Colonic mucosa (tissue), 4 donors: ENCODE data around the gene KCNK10. TPM values are rescaled to one million over a fixed set of nuclear protein-coding genes. Genes with fewer than 3 reads are reported as not detected.
"Not testable (repeated sequence)": the region's sequence is repeated elsewhere in the genome, so short reads cannot be mapped to it uniquely, and the experiment has no call there.

Experiments used
- DNase-seq: peaks from one replicate; pipeline ENCODE4 v3.0.0-alpha.2; 2020
- H3K27ac ChIP-seq: fragments of 200-600 bp; one replicate; pipeline ENCODE4 v1.8.0; 2021
- H3K27me3 ChIP-seq: fragments of 200-600 bp; one replicate; pipeline ENCODE4 v1.8.0; 2021
- H3K36me3 ChIP-seq: fragments of 200-600 bp; one replicate; pipeline ENCODE4 v1.8.0; 2021
- H3K4me1 ChIP-seq: fragments of 200-600 bp; one replicate; pipeline ENCODE4 v1.8.0; 2021; ENCODE audit warnings: mild to moderate bottlenecking
- H3K4me3 ChIP-seq: fragments of 200-600 bp; one replicate; pipeline ENCODE4 v1.8.0; 2021
- H3K9ac ChIP-seq, 2 donors: one replicate each; pipeline ENCODE4 v1.7.0; 2013; ENCODE audit warnings: control low read depth in 2 of 2, low read depth in 2 of 2, low read length in 2 of 2
- H3K9me3 ChIP-seq: fragments of 200-600 bp; one replicate; pipeline ENCODE4 v1.8.0; 2021
- intact Hi-C: fragments of 100-400 bp; cut with DNase I; formaldehyde crosslinking; loops from one replicate; pipeline ENCODE4 v1.14.1; 2022
- total RNA-seq, 2 donors: library from RNA; stranded (reverse); fragmentation: NEBNext Ultra II Directional in 1 of 2; extraction: Animal tissue kit (Norgen Biotek cat#: 25700) in 1 of 2; gene quantifications; one replicate each; pipeline ENCODE4 v1.2.1, GENCODE V29; 2021
- TF ChIP-seq, protein P1 (sequence below): fragments of 200-600 bp; IDR thresholded peaks from one replicate; pipeline ENCODE4 v1.8.0; 2022; ENCODE audit warnings: antibody characterized with exemption, mild to moderate bottlenecking
- donor health status: healthy.
- donor health status: DM: no; HTN: no; CAD: no.
- donor health status: DM: no; HTN: no; CAD: no.

KCNK10 gene
- total RNA-seq, 2 donors from 2014 or later, result 0.74 to 2.1 TPM

GRCh38 chr14:88271205-88271604 is 51.9 kb downstream of the KCNK10 start:
- Histone ChIP-seq H3K9me3 (no peaks in the 10 kb centered on the region), H3K4me3 (no peak overlapping the region), H3K36me3 (no peaks in the 10 kb centered on the region), H3K9ac (peak overlapping the region in 1 of 2 donors; percentile 61), H3K27ac (no peak overlapping the region), H3K27me3 (no peaks in the 10 kb centered on the region), H3K4me1 (peaks cover 6% of the 10 kb centered on the region)
- intact Hi-C loops, result no loop called here
- TF ChIP-seq, protein P1, sequence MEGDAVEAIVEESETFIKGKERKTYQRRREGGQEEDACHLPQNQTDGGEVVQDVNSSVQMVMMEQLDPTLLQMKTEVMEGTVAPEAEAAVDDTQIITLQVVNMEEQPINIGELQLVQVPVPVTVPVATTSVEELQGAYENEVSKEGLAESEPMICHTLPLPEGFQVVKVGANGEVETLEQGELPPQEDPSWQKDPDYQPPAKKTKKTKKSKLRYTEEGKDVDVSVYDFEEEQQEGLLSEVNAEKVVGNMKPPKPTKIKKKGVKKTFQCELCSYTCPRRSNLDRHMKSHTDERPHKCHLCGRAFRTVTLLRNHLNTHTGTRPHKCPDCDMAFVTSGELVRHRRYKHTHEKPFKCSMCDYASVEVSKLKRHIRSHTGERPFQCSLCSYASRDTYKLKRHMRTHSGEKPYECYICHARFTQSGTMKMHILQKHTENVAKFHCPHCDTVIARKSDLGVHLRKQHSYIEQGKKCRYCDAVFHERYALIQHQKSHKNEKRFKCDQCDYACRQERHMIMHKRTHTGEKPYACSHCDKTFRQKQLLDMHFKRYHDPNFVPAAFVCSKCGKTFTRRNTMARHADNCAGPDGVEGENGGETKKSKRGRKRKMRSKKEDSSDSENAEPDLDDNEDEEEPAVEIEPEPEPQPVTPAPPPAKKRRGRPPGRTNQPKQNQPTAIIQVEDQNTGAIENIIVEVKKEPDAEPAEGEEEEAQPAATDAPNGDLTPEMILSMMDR, result no peak
- no peak for DNase-seq

- H3K4me3 ChIP-seq, result no peak overlapping the region
- no peak overlapping the region for H3K27ac ChIP-seq
- no peaks in the 10 kb centered on the region for H3K9me3 ChIP-seq
- H3K4me1 ChIP-seq, result peaks cover 6% of the 10 kb centered on the region
- H3K27me3 ChIP-seq, result no peaks in the 10 kb centered on the region
- intact Hi-C loops, result no loop called here
- peak overlapping the region in 1 of 2 donors; percentile 63 for H3K9ac ChIP-seq
- H3K36me3 ChIP-seq, result no peaks in the 10 kb centered on the region
- TF ChIP-seq, protein P1, result no peak
- DNase-seq, result peak; percentile 95
These were observed 52.3 kb downstream of the KCNK10 start for GRCh38 chr14:88270776-88271175.

GRCh38 chr14:88269806-88270420 is 53.2 kb downstream of the KCNK10 start:
- H3K9ac ChIP-seq, result peak overlapping the region in 1 of 2 donors; percentile 63
- TF ChIP-seq, protein P1, result no peak
- no peak overlapping the region for H3K27ac ChIP-seq
- no peaks in the 10 kb centered on the region for H3K36me3 ChIP-seq
- H3K4me1 ChIP-seq, result peaks cover 6% of the 10 kb centered on the region
- peak; percentile 52 for DNase-seq
- intact Hi-C loops, result no loop called here
- H3K27me3 ChIP-seq, result no peaks in the 10 kb centered on the region
- no peaks in the 10 kb centered on the region for H3K9me3 ChIP-seq
- H3K4me3 ChIP-seq, result no peak overlapping the region

GRCh38 chr14:88266474-88266873 is 56.6 kb downstream of the KCNK10 start:
- no peak for DNase-seq
- TF ChIP-seq, protein P1, result no peak

GRCh38 chr14:88264116-88264515 is 59.0 kb downstream of the KCNK10 start:
- no peak overlapping the region for H3K9ac ChIP-seq
- H3K27me3 ChIP-seq, result no peaks in the 10 kb centered on the region
- no peaks in the 10 kb centered on the region for H3K36me3 ChIP-seq
- intact Hi-C loops, result no loop called here
- H3K27ac ChIP-seq, result no peak overlapping the region
- TF ChIP-seq, protein P1, result no peak
- DNase-seq, result no peak
- no peaks in the 10 kb centered on the region for H3K9me3 ChIP-seq
- H3K4me3 ChIP-seq, result no peak overlapping the region
- no peaks in the 10 kb centered on the region for H3K4me1 ChIP-seq

More at GRCh38 chr14:88266474-88266873, 56.6 kb downstream of the KCNK10 start:
- H3K9me3 ChIP-seq, result no peaks in the 10 kb centered on the region
- H3K27ac ChIP-seq, result no peak overlapping the region
- no peak overlapping the region for H3K9ac ChIP-seq
- H3K4me3 ChIP-seq, result no peak overlapping the region
- H3K27me3 ChIP-seq, result no peaks in the 10 kb centered on the region
- no peaks in the 10 kb centered on the region for H3K36me3 ChIP-seq
- peaks cover 6% of the 10 kb centered on the region for H3K4me1 ChIP-seq
- intact Hi-C loops, result no loop called here

GRCh38 chr14:88261302-88261701 is 61.8 kb downstream of the KCNK10 start:
- H3K9ac ChIP-seq, DNase-seq, H3K27ac ChIP-seq, H3K4me1 ChIP-seq, H3K4me3 ChIP-seq, H3K27me3 ChIP-seq, H3K36me3 ChIP-seq, H3K9me3 ChIP-seq, intact Hi-C loops: not testable (repeated sequence)
